Tongue (tissue), 3 donors: ENCODE measurements around the gene FOXO4. TPM values are rescaled to one million over a fixed set of nuclear protein-coding genes. Genes with fewer than 3 reads are reported as not detected.

Experiments used
- DNase-seq: peaks from one replicate; pipeline ENCODE4 v3.0.0-alpha.2; 2015
- small RNA-seq: library from RNA; depleted of rRNA; stranded (forward); fragments of <200 nt; gene quantifications from one replicate; pipeline ENCODE3, GENCODE V24; 2014; ENCODE audit warnings: low replicate concordance
- total RNA-seq: library from RNA; depleted of rRNA; stranded (reverse); fragments of >200 nt; gene quantifications from one replicate; pipeline ENCODE4 v1.2.3, GENCODE V29; 2014

The FOXO4 gene
- total RNA-seq, 1 donor from 2014 or later: 19.5 TPM

- peak; percentile 22 for DNase-seq
Measured at GRCh38 chrX:71144651-71145050, 49.0 kb downstream of the FOXO4 start, which contains the start of gene NLGN3. TSS of gene NLGN3 (plus strand) at chrX:71144841. CDS start at chrX:71147750, 2,909 bp downstream.

- DNase-seq: no peak
Measured at GRCh38 chrX:71147496-71148277, 52.0 kb downstream of the FOXO4 start.

- no peak for DNase-seq
Measured at GRCh38 chrX:71148278-71148663, 52.6 kb downstream of the FOXO4 start.

- DNase-seq: no peak
Measured at GRCh38 chrX:71151366-71151765, 55.7 kb downstream of the FOXO4 start.

Small RNA genes within 50 kb of the gene (small RNA-seq; reads per million reads assigned to genes)
- gene CXorf65: not detected

Other genes with a start within 250 kb of the FOXO4 start
- not detected for gene TEX11, start 187.1 kb upstream of the FOXO4 start, total RNA-seq
- 0.51 TPM for gene SLC7A3, start 164.8 kb upstream of the FOXO4 start, total RNA-seq
- gene SNX12, start 27.5 kb upstream of the FOXO4 start, total RNA-seq: 49.3 TPM
- gene CXorf65, start 10.9 kb downstream of the FOXO4 start, total RNA-seq: not detected
- 4.3 TPM for gene IL2RG, start 15.7 kb downstream of the FOXO4 start, total RNA-seq
- 33.5 TPM for gene MED12, start 22.7 kb downstream of the FOXO4 start, total RNA-seq
- 3.7 TPM for gene NLGN3, start 49.0 kb downstream of the FOXO4 start, total RNA-seq
- 0.41 TPM for gene GJB1, start 127.4 kb downstream of the FOXO4 start, total RNA-seq
- 14.2 TPM for gene ZMYM3, start 158.3 kb downstream of the FOXO4 start, total RNA-seq
- 291 TPM for gene NONO, start 187.8 kb downstream of the FOXO4 start, total RNA-seq
- 80.2 TPM for gene ITGB1BP2, start 205.9 kb downstream of the FOXO4 start, total RNA-seq